ENCODE measurements around the gene TMX2. TPM values are rescaled to one million over a fixed set of nuclear protein-coding genes. Genes with fewer than 3 reads are reported as not detected.

The TMX2 gene
- total RNA-seq, 1 donor from 2014 or later, result 56.9 TPM

DNA sequence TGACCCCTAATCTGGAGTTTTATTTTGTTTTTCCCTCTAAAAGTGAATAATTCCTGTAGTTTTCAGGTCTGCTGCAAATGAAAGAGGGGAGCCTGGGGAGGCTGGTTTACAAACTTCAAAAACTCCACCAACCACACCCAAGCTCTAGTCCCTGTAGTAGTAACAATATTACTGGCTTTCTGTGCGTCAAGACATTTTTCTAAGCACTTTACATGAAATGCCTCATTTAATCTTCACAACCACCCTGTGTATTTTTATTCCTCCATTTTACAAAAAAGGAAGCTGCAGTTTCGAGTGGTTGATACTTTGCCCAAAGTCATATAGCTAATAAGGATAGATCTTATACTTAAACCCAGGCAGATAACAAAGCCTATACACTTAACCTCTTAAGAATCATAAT lies 72.7 kb downstream of the TMX2 start:
- no peak for DNase-seq (ENCODE audit: missing footprints)
- no peak for ATAC-seq
- intact Hi-C loops (cut with DNase I), result no loop called here

DNA sequence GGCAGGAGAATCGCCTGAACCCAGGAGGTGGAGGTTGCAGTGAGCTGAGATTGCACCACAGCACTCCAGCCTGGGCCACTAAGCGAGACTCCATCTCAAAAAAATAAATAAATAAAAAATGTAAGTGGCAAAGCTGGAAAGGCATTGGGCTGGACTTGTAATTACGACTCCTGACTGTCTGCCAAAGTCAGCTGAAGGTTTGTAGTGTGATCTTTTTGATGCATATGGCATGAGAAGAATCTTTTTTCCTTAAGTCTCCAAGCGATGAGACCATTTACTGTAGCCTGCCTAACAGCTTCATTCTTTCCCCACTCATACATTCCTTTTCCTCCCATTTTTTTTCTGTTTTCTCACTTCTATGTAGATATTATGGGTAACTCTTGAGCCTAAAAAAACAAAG lies 74.0 kb downstream of the TMX2 start:
- DNase-seq (ENCODE audit: missing footprints), result no peak
- ATAC-seq, result no peak
- intact Hi-C loops (cut with DNase I), result no loop called here

DNA sequence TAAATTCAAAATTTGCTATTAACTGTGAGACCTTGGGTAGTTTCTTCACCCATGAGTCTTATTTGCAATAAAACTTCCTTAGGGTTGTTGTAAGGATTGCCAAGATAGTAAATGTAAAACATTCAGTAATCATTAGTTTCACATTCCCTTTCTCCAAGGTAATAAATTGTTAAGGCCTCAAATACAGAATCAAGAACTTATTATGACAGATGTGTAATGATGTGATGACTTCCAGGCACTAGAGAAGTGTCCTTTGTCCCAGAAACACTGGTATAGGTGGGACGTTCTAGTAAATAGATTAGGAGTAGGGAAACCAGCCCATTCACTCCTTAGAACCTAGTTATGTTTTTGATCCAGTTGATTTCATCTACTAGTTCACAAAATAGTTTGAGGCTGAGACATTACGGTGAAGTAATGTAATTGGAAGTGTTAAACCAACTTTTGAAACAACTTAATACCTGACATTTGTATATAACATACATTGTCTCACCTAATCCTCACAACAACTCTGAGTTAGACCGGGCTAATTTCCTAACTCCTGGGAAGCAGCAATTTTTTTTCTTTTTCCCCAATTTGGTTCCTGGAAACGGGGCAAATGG lies 74.7 kb downstream of the TMX2 start:
- DNase-seq (ENCODE audit: missing footprints) (no peak), ATAC-seq (no peak)
- intact Hi-C loops (cut with DNase I), result no loop called here

DNA sequence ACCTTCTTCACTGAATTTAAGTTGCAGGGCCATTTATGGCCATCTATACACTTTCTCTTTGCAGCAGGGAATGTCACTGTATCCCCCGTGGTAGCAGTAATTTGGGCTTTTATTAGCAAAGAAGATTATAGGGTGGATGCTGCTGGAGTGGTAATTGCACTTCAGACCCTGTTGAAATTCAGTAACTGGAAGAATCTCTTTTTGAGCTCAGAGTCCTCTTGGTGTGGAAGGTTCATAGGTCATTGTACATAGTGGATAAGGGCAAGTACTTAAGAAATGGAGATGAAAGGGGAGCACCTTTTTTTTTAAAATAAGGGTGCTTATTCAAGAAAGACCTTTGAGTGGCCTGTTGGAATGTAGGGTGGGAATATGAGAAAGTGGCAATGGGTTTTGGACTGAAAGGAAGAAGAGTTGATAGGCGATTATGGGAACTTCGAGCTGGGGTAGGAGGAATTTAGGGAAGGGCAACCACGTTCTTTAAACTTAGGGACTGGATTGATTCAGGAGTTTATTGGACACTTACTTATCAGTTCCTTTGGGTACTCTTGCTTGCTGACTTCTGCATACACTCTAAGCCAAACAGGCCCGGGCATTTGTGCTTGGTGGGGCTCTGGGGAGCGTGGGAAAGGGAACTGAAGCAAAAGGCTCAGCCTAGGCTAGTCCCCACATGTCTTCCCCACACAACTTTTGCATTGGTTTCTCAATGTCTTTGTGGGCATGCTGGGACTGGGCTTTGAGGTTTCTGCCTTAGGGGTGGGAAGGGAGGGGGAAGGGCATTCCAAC lies 75.7 kb downstream of the TMX2 start:
- intact Hi-C loops (cut with DNase I), result no loop called here
- DNase-seq (ENCODE audit: missing footprints), result no peak
- ATAC-seq, result peak; percentile 46

DNA sequence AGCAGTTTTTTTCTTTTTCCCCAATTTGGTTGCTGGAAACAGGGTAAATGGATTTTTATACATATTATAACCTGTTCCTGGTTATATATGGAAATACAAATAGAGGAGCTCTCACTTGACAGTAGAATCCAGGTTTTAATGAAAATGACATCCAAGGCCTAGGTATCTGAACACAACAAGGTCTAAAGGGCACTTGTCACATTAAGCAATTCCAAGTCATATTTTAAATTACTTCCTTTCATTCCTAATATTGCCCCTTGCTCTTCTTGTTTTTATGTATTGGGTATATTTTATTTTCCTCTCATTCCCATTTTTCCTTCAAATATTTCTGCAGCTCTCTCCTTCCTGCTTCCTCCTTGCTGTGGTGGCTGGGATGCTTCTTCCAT lies 76.3 kb downstream of the TMX2 start:
- ATAC-seq (no peak), DNase-seq (ENCODE audit: missing footprints) (no peak)
- intact Hi-C loops (cut with DNase I), result no loop called here

Other genes starting within 250 kb of the TMX2 start
- gene SLC43A1, start 196.9 kb upstream of the TMX2 start, total RNA-seq, result 6.4 TPM
- gene TIMM10, start 181.8 kb upstream of the TMX2 start, total RNA-seq, result 58.1 TPM
- gene SMTNL1, start 175.0 kb upstream of the TMX2 start, total RNA-seq, result not detected
- gene UBE2L6, start 144.9 kb upstream of the TMX2 start, total RNA-seq, result 19.2 TPM
- gene SERPING1, start 114.9 kb upstream of the TMX2 start, total RNA-seq, result 157 TPM
- gene YPEL4, start 62.7 kb upstream of the TMX2 start, total RNA-seq, result 0.51 TPM
- gene CLP1, start 54.8 kb upstream of the TMX2 start, total RNA-seq, result 6.2 TPM
- gene ZDHHC5, start 44.5 kb upstream of the TMX2 start, total RNA-seq, result 44.9 TPM
- 7.9 TPM for gene MED19, start 378 bp upstream of the TMX2 start, total RNA-seq
- gene SELENOH, start 28.9 kb downstream of the TMX2 start, total RNA-seq, result 72.9 TPM
- not detected for gene BTBD18, start 39.2 kb downstream of the TMX2 start, total RNA-seq
- gene CTNND1, start 49.2 kb downstream of the TMX2 start, total RNA-seq, result 67.0 TPM

All from Right ventricle myocardium inferior (tissue), 1 donor.